ENCODE data around the gene DAP.

Gene DAP

GRCh38 chr5:10672146-10673016, 88.7 kb downstream of the DAP start:
- DNase-seq (ENCODE audit: extremely low read depth, insufficient read length), result no peak
- no peaks in the 10 kb centered on the region for H3K27me3 ChIP-seq (replicated peaks; ENCODE audit: control insufficient read depth, insufficient read depth, low read length)
- H3K4me3 ChIP-seq (replicated peaks; ENCODE audit: low read depth, low read length), result no peak overlapping the region
- H3K36me3 ChIP-seq (ENCODE audit: control insufficient read depth, insufficient read depth, low read length), result peaks cover 1% of the 10 kb centered on the region; the same call in 1 of the 2 replicates
- no peak for TF ChIP-seq CTCF (IDR thresholded peaks at IDR 0.05; ENCODE audit: insufficient read depth, low read length, poor library complexity, severe bottlenecking)

GRCh38 chr5:10671041-10672008, 89.7 kb downstream of the DAP start:
- no peak for TF ChIP-seq CTCF (IDR thresholded peaks at IDR 0.05; ENCODE audit: insufficient read depth, low read length, poor library complexity, severe bottlenecking)
- Histone ChIP-seq H3K36me3 (ENCODE audit: control insufficient read depth, insufficient read depth, low read length) (no peaks in the 10 kb centered on the region), H3K27me3 (replicated peaks; ENCODE audit: control insufficient read depth, insufficient read depth, low read length) (no peaks in the 10 kb centered on the region), H3K4me3 (replicated peaks; ENCODE audit: low read depth, low read length) (no peak overlapping the region)
- DNase-seq (ENCODE audit: extremely low read depth, insufficient read length), result no peak

- Histone ChIP-seq H3K36me3 (ENCODE audit: control insufficient read depth, insufficient read depth, low read length) (no peaks in the 10 kb centered on the region), H3K4me3 (replicated peaks; ENCODE audit: low read depth, low read length) (no peak overlapping the region), H3K27me3 (replicated peaks; ENCODE audit: control insufficient read depth, insufficient read depth, low read length) (no peaks in the 10 kb centered on the region)
- DNase-seq (ENCODE audit: extremely low read depth, insufficient read length), result no peak
- TF ChIP-seq CTCF (IDR thresholded peaks at IDR 0.05; ENCODE audit: insufficient read depth, low read length, poor library complexity, severe bottlenecking), result no peak
Measured at GRCh38 chr5:10669983-10670382, 91.1 kb downstream of the DAP start.

- no peak for TF ChIP-seq CTCF (IDR thresholded peaks at IDR 0.05; ENCODE audit: insufficient read depth, low read length, poor library complexity, severe bottlenecking)
- no peak for DNase-seq (ENCODE audit: extremely low read depth, insufficient read length)
- Histone ChIP-seq H3K36me3 (ENCODE audit: control insufficient read depth, insufficient read depth, low read length) (no peaks in the 10 kb centered on the region), H3K4me3 (replicated peaks; ENCODE audit: low read depth, low read length) (no peak overlapping the region), H3K27me3 (replicated peaks; ENCODE audit: control insufficient read depth, insufficient read depth, low read length) (no peaks in the 10 kb centered on the region)
Measured at GRCh38 chr5:10668697-10669096, 92.3 kb downstream of the DAP start.

GRCh38 chr5:10667431-10668057, 93.5 kb downstream of the DAP start:
- no peaks in the 10 kb centered on the region for H3K36me3 ChIP-seq (ENCODE audit: control insufficient read depth, insufficient read depth, low read length)
- no peaks in the 10 kb centered on the region for H3K27me3 ChIP-seq (replicated peaks; ENCODE audit: control insufficient read depth, insufficient read depth, low read length)
- DNase-seq (ENCODE audit: extremely low read depth, insufficient read length), result no peak
- no peak for TF ChIP-seq CTCF (IDR thresholded peaks at IDR 0.05; ENCODE audit: insufficient read depth, low read length, poor library complexity, severe bottlenecking)
- no peak overlapping the region for H3K4me3 ChIP-seq (replicated peaks; ENCODE audit: low read depth, low read length)
